ENCODE measurements around the gene C13orf46. TPM values are rescaled to one million over a fixed set of nuclear protein-coding genes. Genes with fewer than 3 reads are reported as not detected.

Gene C13orf46
- total RNA-seq, 5 donors from 2014 or later (not counting 1 experiment from before 2014, with no cell fraction given): 18.4 to 33.9 (median 25.3) TPM

GRCh38 chr13:114019367-114019766 lies 45.5 kb upstream of the C13orf46 start:
- Mint-ChIP-seq H3K27ac (no peak overlapping the region), H3K36me3 (peaks cover 37% of the 10 kb centered on the region), H3K4me3 (no peak overlapping the region), H3K27me3 (no peaks in the 10 kb centered on the region), H3K4me1 (peaks cover 0 to 2% (median 0%) of the 10 kb centered on the region in 3 donors), H3K9me3 (no peaks in the 10 kb centered on the region)
- H3K27ac ChIP-seq (ENCODE audit: low read length): no peak overlapping the region
- ATAC-seq (replicated peaks in 1 of 4) (peak in 2 of 4 experiments; percentile 36 to 49), DNase-seq (peak in 30 of 35 experiments; percentile 13 to 62 (median 36))
- peaks cover 47 to 96% of the 10 kb centered on the region in 2 donors for H3K36me3 ChIP-seq (ENCODE audit: control insufficient read depth in 2 of 2, extremely low read depth in 1 of 2, insufficient read depth in 1 of 2, low read length in 1 of 2)
- H3K4me1 ChIP-seq (ENCODE audit: control insufficient read depth in 1 of 2, extremely low read depth in 1 of 2, insufficient read depth in 2 of 2, low read length in 2 of 2): peaks cover 0 to 8% of the 10 kb centered on the region in 2 experiments
- no peaks in the 10 kb centered on the region for H3K9me3 ChIP-seq
- H3K27me3 ChIP-seq (replicated peaks in 1 of 2; ENCODE audit: control insufficient read depth in 2 of 2, extremely low read depth in 1 of 2, insufficient read depth in 2 of 2, low read length in 1 of 2): peaks cover 0 to 3% of the 10 kb centered on the region in 2 experiments
- ChIA-PET CTCF (no interaction called here), POLR2A (no interaction called here)
- 93% methylated on average over 9 of the region's 13 CpGs for WGBS (ENCODE audit: insufficient coverage)
- H3K4me3 ChIP-seq (ENCODE audit: control insufficient read depth in 1 of 2, extremely low read depth in 1 of 2, low read length in 1 of 2): no peak overlapping the region

DNA sequence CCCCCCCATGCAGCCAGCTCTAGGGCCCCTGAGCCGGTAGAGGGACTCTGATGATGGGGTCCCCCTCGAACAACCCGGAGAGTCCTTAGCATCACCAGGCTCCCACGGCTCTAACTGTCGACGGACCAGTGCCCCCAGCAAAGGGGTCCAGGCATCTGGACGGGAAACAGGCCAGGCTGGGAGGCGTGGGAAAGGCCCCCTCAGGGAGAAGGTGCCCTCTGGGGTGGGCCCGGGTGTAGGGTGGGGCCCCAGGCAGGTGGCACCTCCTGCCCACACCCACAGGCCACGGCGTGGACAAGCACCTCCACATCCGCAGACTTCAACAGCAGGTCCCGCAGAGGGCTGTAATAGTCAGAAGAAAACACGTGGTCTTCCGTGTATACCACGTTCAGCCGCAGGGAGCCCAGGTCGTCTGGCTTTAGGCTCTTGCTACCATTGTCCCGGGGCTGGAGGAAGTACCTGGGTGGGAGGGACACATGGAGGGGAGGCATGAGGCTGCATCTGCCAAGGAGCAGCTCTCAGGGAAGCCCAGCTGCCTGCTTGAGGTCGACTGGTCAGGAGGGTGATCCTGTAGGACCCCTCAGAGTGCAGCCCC lies 44.7 kb upstream of the C13orf46 start:
- ATAC-seq (replicated peaks in 1 of 4) (no peak), DNase-seq (no peak)
- no peak overlapping the region for H3K27ac ChIP-seq (ENCODE audit: low read length)
- no peak overlapping the region for H3K27ac Mint-ChIP-seq
- H3K9me3 Mint-ChIP-seq: no peaks in the 10 kb centered on the region
- peaks cover 0 to 3% of the 10 kb centered on the region in 2 experiments for H3K27me3 ChIP-seq (replicated peaks in 1 of 2; ENCODE audit: control insufficient read depth in 2 of 2, extremely low read depth in 1 of 2, insufficient read depth in 2 of 2, low read length in 1 of 2)
- no peaks in the 10 kb centered on the region for H3K27me3 Mint-ChIP-seq
- H3K36me3 ChIP-seq (ENCODE audit: control insufficient read depth in 2 of 2, extremely low read depth in 1 of 2, insufficient read depth in 1 of 2, low read length in 1 of 2): peaks cover 39 to 94% of the 10 kb centered on the region in 2 donors
- 96% methylated on average over 13 of the region's 20 CpGs for WGBS (ENCODE audit: insufficient coverage)
- H3K4me1 Mint-ChIP-seq: peaks cover 0 to 2% (median 0%) of the 10 kb centered on the region in 3 donors
- H3K4me1 ChIP-seq (ENCODE audit: control insufficient read depth in 1 of 2, extremely low read depth in 1 of 2, insufficient read depth in 2 of 2, low read length in 2 of 2): peaks cover 0 to 14% of the 10 kb centered on the region in 2 experiments
- H3K36me3 Mint-ChIP-seq: peaks cover 33% of the 10 kb centered on the region
- H3K9me3 ChIP-seq: no peaks in the 10 kb centered on the region
- ChIA-PET POLR2A (no interaction called here), CTCF (no interaction called here)
- no peak overlapping the region for H3K4me3 ChIP-seq (ENCODE audit: control insufficient read depth in 1 of 2, extremely low read depth in 1 of 2, low read length in 1 of 2)
- no peak overlapping the region for H3K4me3 Mint-ChIP-seq

- Mint-ChIP-seq H3K27ac (no peak overlapping the region), H3K36me3 (peaks cover 32% of the 10 kb centered on the region), H3K4me1 (peaks cover 0 to 2% (median 0%) of the 10 kb centered on the region in 3 donors), H3K27me3 (no peaks in the 10 kb centered on the region), H3K9me3 (no peaks in the 10 kb centered on the region), H3K4me3 (no peak overlapping the region)
- DNase-seq (no peak), ATAC-seq (replicated peaks in 1 of 4) (no peak)
- ChIA-PET POLR2A (no interaction called here), CTCF (no interaction called here)
- H3K9me3 ChIP-seq: no peaks in the 10 kb centered on the region
- no peak overlapping the region for H3K27ac ChIP-seq (ENCODE audit: low read length)
- 94% methylated on average over 22 of the region's 23 CpGs for WGBS (ENCODE audit: insufficient coverage)
- H3K4me1 ChIP-seq (ENCODE audit: control insufficient read depth in 1 of 2, extremely low read depth in 1 of 2, insufficient read depth in 2 of 2, low read length in 2 of 2): peaks cover 0 to 17% of the 10 kb centered on the region in 2 experiments
- H3K4me3 ChIP-seq (ENCODE audit: control insufficient read depth in 1 of 2, extremely low read depth in 1 of 2, low read length in 1 of 2): no peak overlapping the region
- H3K36me3 ChIP-seq (ENCODE audit: control insufficient read depth in 2 of 2, extremely low read depth in 1 of 2, insufficient read depth in 1 of 2, low read length in 1 of 2): peaks cover 35 to 94% of the 10 kb centered on the region in 2 donors
- peaks cover 0 to 3% of the 10 kb centered on the region in 2 experiments for H3K27me3 ChIP-seq (replicated peaks in 1 of 2; ENCODE audit: control insufficient read depth in 2 of 2, extremely low read depth in 1 of 2, insufficient read depth in 2 of 2, low read length in 1 of 2)
These were observed 44.1 kb upstream of the C13orf46 start for GRCh38 chr13:114017966-114018365.

DNA sequence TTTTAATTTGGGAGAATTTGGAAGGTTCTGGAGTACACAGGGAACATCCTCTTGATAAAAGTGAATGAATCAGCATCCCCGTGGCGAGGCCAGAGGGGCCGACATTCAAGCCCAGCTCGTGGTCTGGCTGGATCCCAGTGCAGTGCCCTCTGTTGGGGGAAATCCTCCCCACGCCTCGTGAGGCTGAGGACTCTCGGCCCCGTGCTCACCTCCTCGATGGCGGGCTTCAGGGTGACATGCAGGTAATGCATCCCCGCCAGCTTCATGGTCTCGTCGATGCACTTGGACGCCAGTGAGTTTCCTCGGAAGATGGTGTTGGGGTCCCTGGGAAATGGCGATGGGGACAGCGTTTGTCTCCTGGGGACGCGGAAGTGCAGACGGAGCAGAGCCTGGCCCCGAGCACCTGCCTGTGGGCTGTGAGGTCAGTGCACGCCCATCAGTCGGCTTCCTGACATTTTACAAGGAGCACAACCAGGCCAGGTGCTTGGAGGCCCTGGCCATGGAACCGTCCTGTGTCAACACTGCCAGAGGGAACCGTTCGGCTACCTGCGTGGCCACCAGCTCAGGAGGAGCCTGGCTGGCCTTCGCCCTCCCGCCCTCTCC lies 43.3 kb upstream of the C13orf46 start:
- Histone ChIP-seq H3K36me3 (ENCODE audit: control insufficient read depth in 2 of 2, extremely low read depth in 1 of 2, insufficient read depth in 1 of 2, low read length in 1 of 2) (peaks cover 37 to 94% of the 10 kb centered on the region in 2 donors), H3K27ac (ENCODE audit: low read length) (no peak overlapping the region), H3K27me3 (replicated peaks in 1 of 2; ENCODE audit: control insufficient read depth in 2 of 2, extremely low read depth in 1 of 2, insufficient read depth in 2 of 2, low read length in 1 of 2) (peaks cover 0 to 3% of the 10 kb centered on the region in 2 experiments), H3K4me1 (ENCODE audit: control insufficient read depth in 1 of 2, extremely low read depth in 1 of 2, insufficient read depth in 2 of 2, low read length in 2 of 2) (peaks cover 0 to 20% of the 10 kb centered on the region in 2 experiments), H3K9me3 (no peaks in the 10 kb centered on the region), H3K4me3 (ENCODE audit: control insufficient read depth in 1 of 2, extremely low read depth in 1 of 2, low read length in 1 of 2) (no peak overlapping the region)
- H3K4me3 Mint-ChIP-seq: no peak overlapping the region
- no peaks in the 10 kb centered on the region for H3K27me3 Mint-ChIP-seq
- peaks cover 0 to 2% (median 0%) of the 10 kb centered on the region in 3 donors for H3K4me1 Mint-ChIP-seq
- no peaks in the 10 kb centered on the region for H3K9me3 Mint-ChIP-seq
- ATAC-seq (replicated peaks in 1 of 4): no peak
- H3K27ac Mint-ChIP-seq: no peak overlapping the region
- ChIA-PET POLR2A (no interaction called here), CTCF (no interaction called here)
- no peak for DNase-seq
- WGBS (ENCODE audit: insufficient coverage): 92% methylated on average over 29 of the region's 29 CpGs
- H3K36me3 Mint-ChIP-seq: peaks cover 29% of the 10 kb centered on the region

- H3K4me1 Mint-ChIP-seq: peaks cover 0 to 2% (median 0%) of the 10 kb centered on the region in 3 donors
- H3K27ac ChIP-seq (ENCODE audit: low read length): no peak overlapping the region
- H3K36me3 Mint-ChIP-seq: peaks cover 28% of the 10 kb centered on the region
- no peak overlapping the region for H3K4me3 Mint-ChIP-seq
- H3K9me3 ChIP-seq: no peaks in the 10 kb centered on the region
- H3K27ac Mint-ChIP-seq: peak overlapping the region; percentile 58 to 61
- CTCF ChIA-PET: no interaction called here
- peaks cover 34 to 93% of the 10 kb centered on the region in 2 donors for H3K36me3 ChIP-seq (ENCODE audit: control insufficient read depth in 2 of 2, extremely low read depth in 1 of 2, insufficient read depth in 1 of 2, low read length in 1 of 2)
- ATAC-seq (replicated peaks in 1 of 4): no peak
- 97% methylated on average over 28 of the region's 30 CpGs for WGBS (ENCODE audit: insufficient coverage)
- H3K9me3 Mint-ChIP-seq: no peaks in the 10 kb centered on the region
- peaks cover 0 to 3% of the 10 kb centered on the region in 2 experiments for H3K27me3 ChIP-seq (replicated peaks in 1 of 2; ENCODE audit: control insufficient read depth in 2 of 2, extremely low read depth in 1 of 2, insufficient read depth in 2 of 2, low read length in 1 of 2)
- DNase-seq: no peak
- H3K27me3 Mint-ChIP-seq: no peaks in the 10 kb centered on the region
- H3K4me1 ChIP-seq (ENCODE audit: control insufficient read depth in 1 of 2, extremely low read depth in 1 of 2, insufficient read depth in 2 of 2, low read length in 2 of 2): peaks cover 0 to 24% of the 10 kb centered on the region in 2 experiments
- POLR2A ChIA-PET: no interaction called here
- no peak overlapping the region for H3K4me3 ChIP-seq (ENCODE audit: control insufficient read depth in 1 of 2, extremely low read depth in 1 of 2, low read length in 1 of 2)
These were observed 42.6 kb upstream of the C13orf46 start for GRCh38 chr13:114016321-114017027.

DNA sequence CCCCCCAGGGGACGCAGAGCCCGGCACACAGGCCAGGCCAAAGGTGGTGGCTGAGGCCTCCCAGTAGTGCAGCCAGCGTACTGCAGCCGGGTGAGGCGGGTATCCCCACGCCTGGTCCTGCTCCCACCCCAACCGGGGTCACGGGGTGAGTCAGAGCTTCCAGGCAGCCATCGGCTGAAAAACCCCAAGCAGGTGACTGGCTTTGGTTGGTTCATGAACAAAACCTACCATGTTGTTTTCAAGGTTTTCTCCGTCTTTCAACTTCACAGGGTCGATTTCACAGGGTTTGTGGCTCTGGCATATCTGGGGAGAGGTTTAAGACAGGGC lies 42.1 kb upstream of the C13orf46 start:
- no peak for ATAC-seq (replicated peaks in 1 of 4)

More for the DNA sequence above, 42.1 kb upstream of the C13orf46 start:
- no peaks in the 10 kb centered on the region for H3K27me3 Mint-ChIP-seq
- no peak for DNase-seq
- H3K36me3 Mint-ChIP-seq: peaks cover 25% of the 10 kb centered on the region
- POLR2A ChIA-PET: interaction anchor here in 1 of 2 donors (0.5 kb wide), 1 partner anchor 190 kb away, joined by 3 read pairs; no protein-coding TSS in a partner anchor
- no peaks in the 10 kb centered on the region for H3K9me3 Mint-ChIP-seq
- Histone ChIP-seq H3K4me1 (ENCODE audit: control insufficient read depth in 1 of 2, extremely low read depth in 1 of 2, insufficient read depth in 2 of 2, low read length in 2 of 2) (peaks cover 0 to 30% of the 10 kb centered on the region in 2 experiments), H3K27me3 (replicated peaks in 1 of 2; ENCODE audit: control insufficient read depth in 2 of 2, extremely low read depth in 1 of 2, insufficient read depth in 2 of 2, low read length in 1 of 2) (peaks cover 0 to 3% of the 10 kb centered on the region in 2 experiments), H3K36me3 (ENCODE audit: control insufficient read depth in 2 of 2, extremely low read depth in 1 of 2, insufficient read depth in 1 of 2, low read length in 1 of 2) (peaks cover 34 to 93% of the 10 kb centered on the region in 2 donors), H3K27ac (ENCODE audit: low read length) (no peak overlapping the region), H3K4me3 (ENCODE audit: control insufficient read depth in 1 of 2, extremely low read depth in 1 of 2, low read length in 1 of 2) (no peak overlapping the region), H3K9me3 (no peaks in the 10 kb centered on the region)
- peak overlapping the region in 1 of 2 donors; percentile 61 for H3K27ac Mint-ChIP-seq
- 78% methylated on average over 10 of the region's 11 CpGs for WGBS (ENCODE audit: insufficient coverage)
- H3K4me1 Mint-ChIP-seq: peaks cover 3 to 4% (median 4%) of the 10 kb centered on the region in 3 donors
- CTCF ChIA-PET: no interaction called here
- no peak overlapping the region for H3K4me3 Mint-ChIP-seq
